Lower leg skin (tissue), 4 donors: ENCODE results near the gene PLD1. TPM values are rescaled to one million over a fixed set of nuclear protein-coding genes. Genes with fewer than 3 reads are reported as not detected.

Source experiments
- DNase-seq, 2 donors: peaks; one replicate each; pipeline ENCODE4 v3.0.0-alpha.2; 2019; ENCODE audit warnings: low spot score in 2 of 2
- H3K4me3 ChIP-seq: fragments of 200-600 bp; sonication (generic); 2 replicates; pipeline ENCODE4 v1.5.1; 2017; ENCODE audit warnings: mild to moderate bottlenecking, low read depth; ENCODE audit not compliant: poor library complexity, severe bottlenecking
- POLR2A ChIP-seq, 2 donors: fragments of 450-650 bp; IDR thresholded peaks; one replicate each; pipeline ENCODE4 v1.6.1; 2016 to 2017; ENCODE audit warnings: antibody characterized with exemption in 2 of 2, mild to moderate bottlenecking in 1 of 2, moderate library complexity in 1 of 2
- WGBS, 2 donors: methylation state at CpG; one replicate each; pipeline ENCODE4 v1.1.5; 2018; 5-methylcytosine and 5-hydroxymethylcytosine counted together
- intact Hi-C: fragments of 100-400 bp; cut with DNase I; formaldehyde crosslinking; loops from one replicate; pipeline ENCODE4 v1.15.0; 2023; ENCODE audit warnings: low total_unique reads
- total RNA-seq, 4 donors: library from RNA; depleted of rRNA; stranded (reverse); fragments of >200 nt; gene quantifications; one replicate each; pipeline ENCODE4 v1.1.0, GENCODE V29; 2016
- TF ChIP-seq, protein P1 (sequence below), 3 donors: fragments of 450-650 bp; IDR thresholded peaks; one replicate each; pipeline ENCODE4 v1.5.1; 2016; ENCODE audit warnings: antibody characterized with exemption in 3 of 3, mild to moderate bottlenecking in 3 of 3, moderate library complexity in 2 of 3

The PLD1 gene
- total RNA-seq, 4 donors from 2014 or later: 26.4 to 55.8 (median 48.7) TPM

DNA sequence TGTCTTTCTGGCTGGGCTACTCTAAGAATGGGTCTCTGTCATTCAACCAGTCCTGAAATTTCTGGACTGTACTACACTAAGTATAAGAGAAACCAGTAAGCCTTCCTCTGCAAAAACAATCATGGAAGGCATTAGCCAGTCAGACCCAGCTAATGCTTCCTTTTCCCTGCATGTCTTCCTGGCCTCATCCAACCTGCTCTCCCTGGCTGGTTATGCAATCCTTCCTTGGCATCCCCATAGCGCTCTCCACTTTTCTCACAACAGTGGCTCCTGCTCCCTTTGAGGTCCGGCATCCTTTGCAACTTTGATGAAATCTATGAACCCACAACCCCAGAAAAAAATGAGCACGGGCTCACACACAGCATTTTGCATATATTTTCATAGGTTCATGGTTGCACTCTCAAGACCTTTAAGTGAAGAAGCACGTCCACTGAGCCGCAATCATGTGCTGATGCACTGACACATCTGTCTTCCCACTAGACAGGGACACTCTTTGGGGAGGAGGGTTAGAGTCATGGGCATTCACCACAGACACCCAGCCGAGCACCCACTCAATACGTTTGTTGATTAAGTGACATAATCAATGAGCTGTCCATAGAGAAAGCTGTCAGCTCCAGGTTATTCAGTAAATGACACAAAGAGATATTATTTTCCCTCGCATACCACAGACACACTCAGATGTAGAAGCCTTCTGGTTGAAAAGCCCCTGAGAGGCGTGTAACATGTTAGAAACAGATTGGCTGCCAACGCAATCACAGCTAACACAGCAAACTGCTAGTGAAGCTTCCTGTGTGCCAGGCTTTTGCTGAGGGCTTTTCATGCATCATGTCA is 66.7 kb downstream of the PLD1 start:
- TF ChIP-seq POLR2A (IDR thresholded peaks at IDR 0.05): no peak
- TF ChIP-seq, protein P1, sequence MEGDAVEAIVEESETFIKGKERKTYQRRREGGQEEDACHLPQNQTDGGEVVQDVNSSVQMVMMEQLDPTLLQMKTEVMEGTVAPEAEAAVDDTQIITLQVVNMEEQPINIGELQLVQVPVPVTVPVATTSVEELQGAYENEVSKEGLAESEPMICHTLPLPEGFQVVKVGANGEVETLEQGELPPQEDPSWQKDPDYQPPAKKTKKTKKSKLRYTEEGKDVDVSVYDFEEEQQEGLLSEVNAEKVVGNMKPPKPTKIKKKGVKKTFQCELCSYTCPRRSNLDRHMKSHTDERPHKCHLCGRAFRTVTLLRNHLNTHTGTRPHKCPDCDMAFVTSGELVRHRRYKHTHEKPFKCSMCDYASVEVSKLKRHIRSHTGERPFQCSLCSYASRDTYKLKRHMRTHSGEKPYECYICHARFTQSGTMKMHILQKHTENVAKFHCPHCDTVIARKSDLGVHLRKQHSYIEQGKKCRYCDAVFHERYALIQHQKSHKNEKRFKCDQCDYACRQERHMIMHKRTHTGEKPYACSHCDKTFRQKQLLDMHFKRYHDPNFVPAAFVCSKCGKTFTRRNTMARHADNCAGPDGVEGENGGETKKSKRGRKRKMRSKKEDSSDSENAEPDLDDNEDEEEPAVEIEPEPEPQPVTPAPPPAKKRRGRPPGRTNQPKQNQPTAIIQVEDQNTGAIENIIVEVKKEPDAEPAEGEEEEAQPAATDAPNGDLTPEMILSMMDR (IDR thresholded peaks at IDR 0.05): no peak
- 83 to 84% methylated on average over 10 of the region's 10 CpGs for WGBS, 2 donors
- no peak for DNase-seq
- intact Hi-C loops: no loop called here
- no peak overlapping the region for H3K4me3 ChIP-seq

DNA sequence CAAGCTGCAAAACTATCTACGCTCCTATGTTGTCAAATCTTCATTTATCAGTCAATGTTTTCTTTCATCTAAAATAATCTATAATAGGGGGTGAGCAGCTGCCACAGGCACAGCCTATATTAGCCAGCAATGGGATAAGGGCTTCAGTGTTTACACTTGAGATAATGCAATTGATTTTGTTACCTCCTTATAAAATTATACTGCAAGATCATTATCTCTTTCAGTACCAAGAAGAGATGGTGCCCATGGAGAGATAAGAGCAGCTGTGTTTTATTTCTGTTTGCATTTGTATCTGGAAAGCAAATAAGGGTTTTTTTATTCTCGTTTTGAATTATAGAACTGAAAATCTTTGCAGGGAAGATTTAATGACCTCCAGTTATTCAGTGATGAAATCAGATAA is 68.9 kb downstream of the PLD1 start:
- H3K4me3 ChIP-seq: no peak overlapping the region
- DNase-seq: no peak
- WGBS, 2 donors: 62 to 66% methylated on average over 2 of the region's 2 CpGs

DNA sequence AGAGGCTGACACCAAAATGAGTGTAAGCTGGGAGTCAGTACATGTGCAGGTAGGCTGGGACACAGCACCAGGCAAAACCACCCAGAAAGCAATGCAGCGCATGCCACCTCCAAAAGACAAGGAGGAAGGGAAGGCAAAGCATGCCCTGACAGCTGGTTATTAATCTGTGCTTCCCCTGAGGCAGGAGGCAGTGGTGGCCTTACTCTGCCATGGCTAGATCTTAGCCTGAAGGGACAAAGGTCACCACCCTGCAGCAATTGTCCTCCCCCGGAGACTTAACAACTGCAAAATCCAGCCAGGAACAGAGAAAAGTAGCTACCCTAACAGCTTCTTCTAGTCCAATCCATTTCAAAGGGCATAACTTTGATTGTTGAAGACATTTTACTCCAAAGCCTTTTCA is 73.7 kb downstream of the PLD1 start:
- no peak overlapping the region for H3K4me3 ChIP-seq
- no peak for DNase-seq

More for the DNA sequence above, 68.9 kb downstream of the PLD1 start:
- intact Hi-C loops: no loop called here
- TF ChIP-seq, protein P1 (IDR thresholded peaks at IDR 0.05): no peak
- no peak for TF ChIP-seq POLR2A (IDR thresholded peaks at IDR 0.05)

DNA sequence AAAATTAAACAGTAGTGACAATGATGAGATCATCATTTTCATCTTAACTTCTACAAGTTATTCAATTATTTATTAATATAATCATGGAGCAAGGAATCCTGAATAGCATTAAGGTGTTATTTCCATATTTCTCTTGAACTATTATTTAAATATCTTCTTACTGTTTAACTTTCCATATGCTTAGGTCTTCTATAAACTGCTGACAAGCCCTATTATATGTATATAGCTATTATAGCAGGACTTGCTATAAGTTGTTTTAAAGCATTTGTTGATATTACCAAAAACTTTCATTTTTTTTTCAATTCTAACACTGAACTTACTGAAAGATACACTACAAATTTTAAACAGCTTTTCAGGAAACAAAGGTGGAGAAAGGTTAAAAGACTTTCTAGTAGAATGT is 76.7 kb downstream of the PLD1 start:
- intact Hi-C loops: no loop called here
- TF ChIP-seq, protein P1 (IDR thresholded peaks at IDR 0.05): no peak
- TF ChIP-seq POLR2A (IDR thresholded peaks at IDR 0.05): no peak
- H3K4me3 ChIP-seq: no peak overlapping the region
- DNase-seq: no peak

More for the DNA sequence above, 73.7 kb downstream of the PLD1 start:
- intact Hi-C loops: no loop called here
- TF ChIP-seq, protein P1 (IDR thresholded peaks at IDR 0.05): no peak
- 86 to 92% methylated on average over 2 of the region's 2 CpGs for WGBS, 2 donors

DNA sequence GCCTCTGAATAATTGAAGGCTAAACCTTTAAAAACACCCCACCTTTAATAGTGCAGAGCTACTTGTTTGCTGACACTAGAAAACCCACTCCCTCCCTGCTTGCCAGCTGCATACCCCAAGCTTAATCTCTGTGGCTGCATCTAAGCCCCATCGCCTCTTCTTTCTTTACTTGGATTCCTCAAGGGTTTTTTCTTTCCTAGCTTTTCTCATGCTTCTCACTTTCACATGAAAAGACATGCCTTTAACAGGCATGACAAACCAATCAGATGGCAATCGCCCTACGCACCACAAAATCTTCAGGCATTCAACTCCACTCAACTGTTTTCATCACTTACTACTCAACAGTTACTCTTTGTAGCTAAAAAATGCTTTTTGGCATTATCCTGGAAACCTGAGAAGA is 77.5 kb downstream of the PLD1 start:
- 92 to 94% methylated on average over 3 of the region's 3 CpGs for WGBS, 2 donors
- intact Hi-C loops: no loop called here
- no peak for TF ChIP-seq POLR2A (IDR thresholded peaks at IDR 0.05)
- TF ChIP-seq, protein P1 (IDR thresholded peaks at IDR 0.05): no peak
- no peak overlapping the region for H3K4me3 ChIP-seq
- DNase-seq: no peak

DNA sequence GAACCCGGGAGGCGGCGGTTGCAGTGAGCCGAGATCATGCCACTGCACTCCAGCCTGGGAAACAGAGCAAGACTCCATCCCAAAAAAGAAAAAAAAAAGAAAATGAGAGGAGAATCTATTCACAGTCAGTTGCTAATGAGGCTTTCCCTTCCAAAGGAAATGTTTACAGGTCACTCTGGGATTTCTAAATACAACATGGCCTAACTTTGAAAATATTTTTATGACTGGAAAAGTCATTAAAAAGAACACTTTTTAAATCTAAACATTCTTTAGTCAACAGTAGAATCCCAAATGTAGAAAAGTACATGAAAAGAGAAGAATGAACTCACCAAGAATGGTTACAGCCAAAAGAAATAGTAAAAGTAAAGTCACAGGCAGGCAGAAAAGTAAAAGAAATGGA is 78.6 kb downstream of the PLD1 start:
- intact Hi-C loops: no loop called here
- no peak for TF ChIP-seq POLR2A (IDR thresholded peaks at IDR 0.05)
- TF ChIP-seq, protein P1 (IDR thresholded peaks at IDR 0.05): no peak
- DNase-seq: no peak
- 94% methylated on average over 4 of the region's 4 CpGs for WGBS, 2 donors
- no peak overlapping the region for H3K4me3 ChIP-seq
